ENCODE measurements around the gene CTU1.
A peak's percentile ranks its signal among the peaks of the same experiment; 100 is the strongest.
"Not testable (repeated sequence)": the region's sequence is repeated elsewhere in the genome, so short reads cannot be mapped to it uniquely, and the experiment has no call there.

The CTU1 gene

GRCh38 chr19:51108066-51108804 is at the start of gene CTU1:
TSS of gene CTU1 (minus strand) at chr19:51108409. CDS start at chr19:51104569, 3,840 bp downstream.
- peak; percentile 99 for DNase-seq

- DNase-seq: no peak
Measured at GRCh38 chr19:51157265-51157664, 49.1 kb upstream of the CTU1 start.

GRCh38 chr19:51156710-51157109 is 48.5 kb upstream of the CTU1 start:
- DNase-seq: no peak

- DNase-seq: no peak
Measured at GRCh38 chr19:51150627-51151026, 42.4 kb upstream of the CTU1 start.

- DNase-seq: no peak
Measured at GRCh38 chr19:51148580-51148979, 40.4 kb upstream of the CTU1 start.

- no peak for DNase-seq
Measured at GRCh38 chr19:51147663-51148062, 39.5 kb upstream of the CTU1 start.

- no peak for DNase-seq
Measured at GRCh38 chr19:51146751-51147150, 38.5 kb upstream of the CTU1 start.

GRCh38 chr19:51145916-51146493 is 37.8 kb upstream of the CTU1 start:
- no peak for DNase-seq

- no peak for DNase-seq
Measured at GRCh38 chr19:51144482-51145045, 36.4 kb upstream of the CTU1 start.

GRCh38 chr19:51143486-51143885 is 35.3 kb upstream of the CTU1 start:
- no peak for DNase-seq

GRCh38 chr19:51142809-51143475 is 34.7 kb upstream of the CTU1 start:
- not testable (repeated sequence) for DNase-seq

GRCh38 chr19:51142119-51142518 is 33.9 kb upstream of the CTU1 start, which contains the start of gene SIGLEC7:
TSS of gene SIGLEC7 (plus strand) at chr19:51142301. CDS start at chr19:51142370, 69 bp downstream.
- no peak for DNase-seq

- DNase-seq: no peak
Measured at GRCh38 chr19:51141181-51141580, 33.0 kb upstream of the CTU1 start.

GRCh38 chr19:51140441-51140840 is 32.2 kb upstream of the CTU1 start:
- no peak for DNase-seq

GRCh38 chr19:51139299-51140014 is 31.2 kb upstream of the CTU1 start:
- no peak for DNase-seq

GRCh38 chr19:51138549-51138979 is 30.4 kb upstream of the CTU1 start:
- no peak for DNase-seq

- no peak for DNase-seq
Measured at GRCh38 chr19:51137792-51138425, 29.7 kb upstream of the CTU1 start.

GRCh38 chr19:51136851-51137551 is 28.8 kb upstream of the CTU1 start:
- no peak for DNase-seq

GRCh38 chr19:51135986-51136762 is 28.0 kb upstream of the CTU1 start:
- no peak for DNase-seq

GRCh38 chr19:51135004-51135403 is 26.8 kb upstream of the CTU1 start:
- DNase-seq: no peak

All from CD4-positive, alpha-beta T cell treated with Interleukin-21 for 1 hour (primary cell).